Islet of Langerhans (tissue), 1 donor: ENCODE measurements around the gene SCYGR2.
"Not testable (repeated sequence)": the region's sequence is repeated elsewhere in the genome, so short reads cannot be mapped to it uniquely, and the experiment has no call there.

ENCODE experiments used
- FAIRE-seq: peaks from one replicate; lab custom pipeline; 2011; peaks lifted over from hg19 to GRCh38; lab: Jason Lieb, UNC

SCYGR2 gene

GRCh38 chr2:227598835-227599503, at the start of gene SCYGR2:
Gene SCYGR2, plus strand, starts transcription at chr2:227598893. Its CDS starts 0 bp downstream, at chr2:227598893.
- FAIRE-seq, result not testable (repeated sequence)

DNA sequence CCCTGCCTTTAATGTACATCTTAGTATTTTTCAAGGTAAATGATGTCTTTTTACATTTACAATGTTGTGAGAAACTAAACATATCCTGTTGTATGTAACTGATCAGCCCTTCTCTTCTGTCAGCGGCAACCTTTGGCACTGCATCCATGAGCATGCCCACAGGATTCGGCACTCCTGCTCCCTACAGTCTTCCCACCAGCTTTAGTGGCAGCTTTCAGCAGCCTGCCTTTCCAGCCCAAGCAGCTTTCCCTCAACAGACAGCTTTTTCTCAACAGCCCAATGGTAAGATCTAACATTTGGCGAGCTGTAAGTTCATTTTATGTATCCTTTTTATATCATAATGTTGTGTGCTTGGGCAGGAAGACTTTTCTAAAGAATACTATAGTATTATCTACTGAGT, 46.9 kb upstream of the SCYGR2 start:
- no peak for FAIRE-seq

DNA sequence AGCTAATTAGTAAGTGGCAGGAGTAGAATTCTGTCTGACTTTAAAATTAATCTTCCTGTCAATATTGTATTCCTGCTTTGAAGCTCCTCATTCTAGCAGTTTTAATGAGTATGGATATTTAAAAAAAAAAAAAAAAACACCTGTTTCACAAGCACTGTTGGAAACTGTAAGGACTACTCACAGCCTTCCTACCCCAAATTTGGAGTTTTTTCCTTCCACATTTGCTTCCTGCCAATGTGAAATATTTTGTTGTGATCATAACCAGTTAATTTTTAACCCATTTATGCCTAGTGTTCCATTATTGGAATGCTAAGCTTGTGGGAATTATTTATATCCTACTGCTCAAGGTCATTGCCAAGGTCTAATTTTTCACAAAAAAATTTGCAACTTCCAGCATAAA, 36.1 kb upstream of the SCYGR2 start:
- FAIRE-seq, result peak; percentile 30

- no peak for FAIRE-seq
Measured at GRCh38 chr2:227565080-227565479, 33.6 kb upstream of the SCYGR2 start.

- FAIRE-seq, result no peak
Measured at GRCh38 chr2:227566012-227566411, 32.7 kb upstream of the SCYGR2 start.

DNA sequence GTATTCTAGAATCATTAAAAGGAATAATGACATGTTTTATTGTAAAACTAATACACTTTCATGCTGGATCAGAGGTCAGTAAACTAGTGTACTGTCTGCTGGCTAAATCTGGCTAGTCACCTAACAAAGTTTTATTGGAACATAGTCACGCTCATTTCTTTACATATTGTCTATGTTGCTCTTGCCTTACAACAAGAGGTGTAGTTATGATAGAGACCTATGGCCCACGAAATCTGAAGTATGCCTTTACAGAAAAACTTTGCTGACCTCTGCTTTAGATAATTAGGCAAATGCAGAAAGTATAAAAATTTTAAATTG, 29.9 kb upstream of the SCYGR2 start:
- FAIRE-seq, result no peak

DNA sequence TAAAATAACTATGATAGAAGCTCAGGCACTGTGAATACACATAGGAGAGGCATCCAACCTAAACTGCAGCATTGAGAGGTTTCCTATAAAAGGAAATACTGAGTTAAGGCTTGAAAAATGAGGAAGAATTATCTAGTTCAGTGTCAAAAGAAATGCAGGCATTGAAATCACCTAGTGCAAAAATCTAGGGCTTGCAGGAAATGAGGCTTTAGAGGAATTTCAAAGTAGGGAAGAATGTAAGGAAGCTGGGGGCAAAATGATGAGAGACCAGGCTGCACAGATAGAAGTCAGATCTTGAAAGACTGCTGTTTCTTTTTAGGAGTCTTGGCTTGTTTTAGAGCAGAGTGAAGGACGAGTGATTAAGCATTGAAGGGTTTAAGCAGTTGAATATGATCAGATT, 28.1 kb upstream of the SCYGR2 start:
- no peak for FAIRE-seq

- FAIRE-seq, result no peak
Measured at GRCh38 chr2:227576110-227576509, 22.6 kb upstream of the SCYGR2 start.

GRCh38 chr2:227576812-227577211, 21.9 kb upstream of the SCYGR2 start:
- FAIRE-seq, result no peak

- no peak for FAIRE-seq
Measured at GRCh38 chr2:227577555-227577954, 21.1 kb upstream of the SCYGR2 start.

DNA sequence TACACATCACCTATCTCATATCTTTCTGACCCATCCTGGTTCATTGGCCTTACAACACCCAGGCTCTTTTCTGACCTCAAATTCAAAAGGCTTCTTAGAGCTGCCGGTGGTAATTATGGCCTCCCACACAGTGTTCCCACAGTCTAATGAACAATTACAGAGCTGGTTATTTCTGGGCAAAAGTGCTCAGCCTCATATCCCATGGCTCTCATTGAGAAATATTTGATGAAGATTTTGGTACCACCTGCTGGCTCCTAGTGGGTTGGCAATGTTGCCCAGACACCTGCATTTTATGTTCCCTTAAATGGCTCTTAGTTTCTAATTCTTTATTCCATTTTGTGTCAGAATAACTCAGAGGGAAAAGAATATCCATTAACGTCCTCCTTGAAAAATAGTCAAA, 20.1 kb upstream of the SCYGR2 start:
- FAIRE-seq, result no peak

DNA sequence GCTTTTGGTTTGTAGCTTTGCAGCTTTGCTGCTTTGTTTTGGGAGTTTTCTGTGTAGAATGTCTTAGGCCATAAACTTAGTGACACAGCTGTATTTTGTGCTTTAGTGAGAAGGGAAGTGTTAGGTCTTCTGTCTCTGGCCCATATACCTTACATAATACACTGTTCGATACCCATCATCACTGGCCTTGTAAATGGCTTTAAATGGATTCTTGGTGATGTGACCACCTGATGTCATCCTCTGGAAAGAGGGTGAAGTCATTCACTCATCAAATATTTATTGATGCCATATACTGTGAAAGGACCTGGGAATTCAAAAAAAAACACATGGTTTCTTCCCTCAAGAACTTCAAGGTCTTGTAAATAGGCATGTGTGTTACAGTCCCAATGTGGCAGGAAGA, 18.9 kb upstream of the SCYGR2 start:
- FAIRE-seq, result no peak

DNA sequence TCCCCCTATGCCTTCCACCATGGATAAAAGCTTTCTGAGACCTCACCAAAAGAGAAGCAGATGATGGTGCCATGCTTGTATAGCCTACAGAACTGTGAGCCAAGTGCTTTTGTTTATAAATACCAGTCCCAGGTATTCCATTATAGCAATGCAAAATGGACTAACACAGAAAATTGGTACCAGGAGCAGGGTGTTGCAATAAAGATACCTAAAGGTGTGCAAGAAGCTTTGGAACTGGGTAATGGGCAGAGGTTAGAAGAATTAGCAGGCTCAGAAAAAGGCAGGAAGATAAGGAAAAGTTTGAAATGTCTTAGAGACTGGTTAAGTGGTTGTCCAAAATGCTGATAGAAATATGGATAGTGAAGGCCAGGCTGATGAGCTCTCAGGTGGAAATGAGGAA, 16.3 kb upstream of the SCYGR2 start:
- FAIRE-seq, result no peak

- no peak for FAIRE-seq
Measured at GRCh38 chr2:227592694-227593387, 5.9 kb upstream of the SCYGR2 start.

DNA sequence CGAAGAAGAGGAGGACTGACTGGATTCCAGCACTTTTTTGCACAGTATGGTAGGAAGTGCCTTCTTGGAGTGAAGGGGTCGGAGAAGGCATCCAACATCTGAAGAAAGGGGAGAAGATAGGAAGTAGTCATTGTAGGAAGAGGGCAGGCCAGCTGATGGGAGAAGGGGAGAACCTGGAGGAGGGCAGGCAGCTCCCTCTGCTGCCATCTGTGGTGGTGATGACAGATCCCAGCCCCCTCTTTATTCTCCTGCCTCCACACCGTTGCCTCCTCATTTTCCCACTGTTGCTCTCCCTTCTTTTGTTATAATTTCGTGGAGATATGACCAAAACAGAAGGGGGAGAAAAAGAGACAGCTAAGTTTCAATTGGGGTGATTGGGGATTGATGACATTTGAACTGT, 2.9 kb upstream of the SCYGR2 start:
- no peak for FAIRE-seq

GRCh38 chr2:227597036-227597435, 1.7 kb upstream of the SCYGR2 start:
- no peak for FAIRE-seq

DNA sequence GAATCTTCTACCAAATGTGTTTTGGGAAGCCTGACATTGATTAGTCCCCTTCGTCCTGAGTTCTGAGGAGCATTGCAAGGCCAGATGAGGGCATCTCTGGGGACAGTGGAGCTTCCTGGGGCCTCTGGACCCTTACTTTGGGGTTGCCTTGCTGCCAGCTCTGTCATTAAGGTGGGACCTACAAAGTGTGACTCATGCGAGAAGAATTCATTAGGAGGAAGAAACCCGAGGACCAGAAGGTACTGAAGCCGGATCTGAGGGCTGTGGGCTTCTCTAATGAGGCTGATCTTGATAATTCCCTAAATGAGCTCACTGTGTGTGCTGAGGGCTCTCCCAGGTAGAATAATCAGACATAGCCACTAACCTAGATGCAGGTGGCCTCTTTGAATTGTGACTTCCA, 695 bp upstream of the SCYGR2 start:
- FAIRE-seq, result no peak

GRCh38 chr2:227602358-227602757, 3.7 kb downstream of the SCYGR2 start:
- FAIRE-seq, result no peak

DNA sequence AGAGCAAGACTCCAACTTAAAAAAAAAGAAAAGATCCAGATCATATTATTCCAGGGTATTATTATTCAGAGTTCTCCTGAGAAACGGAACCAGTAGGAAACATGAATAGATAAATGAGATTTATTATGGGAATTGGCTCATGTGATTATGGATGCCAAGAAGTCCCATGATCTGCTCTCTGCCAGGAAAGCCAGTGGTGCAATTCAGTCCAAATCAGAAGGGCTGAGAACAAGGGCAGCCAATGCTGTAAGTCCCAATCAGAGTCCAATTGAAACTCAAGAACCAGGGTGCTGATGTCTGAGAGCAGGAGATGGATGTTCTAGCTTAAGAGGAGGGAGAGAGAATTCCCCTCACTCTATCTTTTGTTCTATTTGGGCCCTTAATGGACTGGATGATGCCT, 7.8 kb downstream of the SCYGR2 start:
- FAIRE-seq, result no peak

DNA sequence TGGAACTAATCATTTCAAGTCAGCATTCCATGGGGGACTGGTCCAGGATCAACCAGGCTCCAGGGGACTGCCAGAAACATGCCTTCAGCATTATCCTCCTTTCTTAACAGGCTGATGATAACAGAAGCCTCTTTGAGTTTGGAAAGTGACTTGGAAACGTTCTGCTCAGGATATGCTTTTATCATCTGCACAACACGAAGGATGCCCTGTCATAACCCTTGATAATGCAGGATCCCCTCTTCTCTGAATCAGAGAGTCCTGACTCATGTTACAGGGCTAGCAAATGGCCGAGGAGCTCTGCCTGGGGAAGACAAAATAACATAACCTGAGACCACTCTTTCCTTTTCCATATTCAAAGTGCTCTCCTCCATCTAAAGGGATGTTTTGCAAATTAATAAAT, 9.2 kb downstream of the SCYGR2 start:
- no peak for FAIRE-seq

GRCh38 chr2:227608561-227609338, 10.1 kb downstream of the SCYGR2 start:
- no peak for FAIRE-seq

DNA sequence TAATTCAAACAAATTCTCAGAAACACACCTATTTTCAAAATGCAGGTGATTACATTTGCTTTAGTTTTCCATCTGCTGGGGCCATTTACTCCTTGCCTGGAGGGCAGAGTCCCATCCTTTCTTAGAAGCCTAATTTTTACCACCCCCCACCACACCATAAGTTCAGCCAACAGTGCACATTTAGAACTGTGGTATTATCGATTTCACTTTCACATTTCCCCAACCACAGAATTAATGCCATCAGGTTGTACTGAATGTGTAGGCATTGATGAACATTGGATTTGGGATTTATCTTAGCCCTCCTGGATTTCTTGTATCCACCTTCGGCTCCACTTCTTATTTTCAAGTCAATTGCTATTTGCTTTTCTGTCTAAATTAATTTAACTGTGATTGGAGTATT, 11.4 kb downstream of the SCYGR2 start:
- no peak for FAIRE-seq

- no peak for FAIRE-seq
Measured at GRCh38 chr2:227612546-227613271, 14.0 kb downstream of the SCYGR2 start.
